CD4-positive, alpha-beta T cell treated with Interleukin-12 subunit alpha and Interleukin-12 subunit beta, for 1 hour (primary cell): Measurements from ENCODE around the gene CCL24.
"Not testable (repeated sequence)": the region's sequence is repeated elsewhere in the genome, so short reads cannot be mapped to it uniquely, and the experiment has no call there.

ENCODE experiments used
- DNase-seq: peaks from one replicate; pipeline ENCODE4 v3.0.0-alpha.2; 2020

The CCL24 gene

GRCh38 chr7:75818472-75818871 lies 4.9 kb upstream of the CCL24 start:
- DNase-seq, result no peak

GRCh38 chr7:75817116-75817515 lies 3.5 kb upstream of the CCL24 start:
- no peak for DNase-seq

DNA sequence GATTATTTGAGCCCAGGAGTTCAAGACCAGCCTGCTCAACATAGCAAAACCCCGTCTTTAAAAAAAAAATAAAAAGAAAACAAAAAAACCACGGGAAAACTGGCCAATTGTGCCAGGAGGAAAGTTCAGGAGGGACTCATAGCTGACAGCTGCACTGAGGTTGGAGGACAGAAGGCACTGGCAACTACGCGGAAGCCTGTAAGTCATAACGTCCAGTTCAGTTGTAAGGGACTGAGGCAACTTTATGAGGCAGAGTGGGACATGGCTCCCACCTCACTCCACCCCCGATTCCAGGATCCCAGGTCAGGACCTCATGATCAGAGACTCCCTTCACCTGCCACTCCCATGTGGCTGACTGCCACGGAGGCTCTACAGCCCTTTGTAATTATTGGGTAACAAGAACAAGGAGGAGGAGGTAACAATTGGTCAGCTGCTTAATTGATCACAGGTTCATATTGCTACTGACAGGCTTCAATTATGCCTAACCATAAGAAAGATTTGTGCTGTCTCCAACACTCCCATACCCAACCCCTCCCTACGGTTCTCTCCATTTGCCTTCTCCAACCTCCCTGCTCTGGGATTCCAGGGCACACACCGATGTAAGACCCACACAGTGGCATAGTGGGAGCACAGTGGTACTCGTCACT lies 1.9 kb upstream of the CCL24 start:
- DNase-seq, result no peak

DNA sequence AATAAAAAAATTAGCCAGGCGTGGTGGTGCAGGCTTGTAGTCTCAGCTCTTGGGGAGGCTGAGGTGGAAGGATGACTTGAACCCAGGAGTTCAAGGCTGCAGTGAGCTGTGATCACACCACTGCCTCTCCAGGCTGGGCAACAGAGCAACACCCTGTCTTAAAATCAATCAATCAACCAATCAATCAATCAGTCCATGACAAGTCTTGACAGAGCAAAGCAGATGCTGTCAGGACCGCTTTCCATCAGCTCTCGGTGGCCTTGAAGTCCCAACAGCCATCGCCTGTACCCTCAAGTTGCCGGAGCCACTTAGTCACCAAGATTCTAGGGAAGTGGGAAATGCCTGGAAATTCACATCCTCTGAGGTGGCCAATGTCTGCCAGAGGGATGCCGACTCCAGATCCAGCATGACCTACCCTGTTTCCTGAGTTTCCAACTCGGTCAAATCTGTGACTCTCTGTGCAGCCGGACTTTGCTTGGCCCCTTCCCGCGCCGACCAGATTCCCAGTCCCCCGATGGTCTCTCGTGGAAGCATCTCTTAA lies 871 bp upstream of the CCL24 start:
- no peak for DNase-seq

GRCh38 chr7:75813084-75813483 lies 522 bp downstream of the CCL24 start:
- no peak for DNase-seq

DNA sequence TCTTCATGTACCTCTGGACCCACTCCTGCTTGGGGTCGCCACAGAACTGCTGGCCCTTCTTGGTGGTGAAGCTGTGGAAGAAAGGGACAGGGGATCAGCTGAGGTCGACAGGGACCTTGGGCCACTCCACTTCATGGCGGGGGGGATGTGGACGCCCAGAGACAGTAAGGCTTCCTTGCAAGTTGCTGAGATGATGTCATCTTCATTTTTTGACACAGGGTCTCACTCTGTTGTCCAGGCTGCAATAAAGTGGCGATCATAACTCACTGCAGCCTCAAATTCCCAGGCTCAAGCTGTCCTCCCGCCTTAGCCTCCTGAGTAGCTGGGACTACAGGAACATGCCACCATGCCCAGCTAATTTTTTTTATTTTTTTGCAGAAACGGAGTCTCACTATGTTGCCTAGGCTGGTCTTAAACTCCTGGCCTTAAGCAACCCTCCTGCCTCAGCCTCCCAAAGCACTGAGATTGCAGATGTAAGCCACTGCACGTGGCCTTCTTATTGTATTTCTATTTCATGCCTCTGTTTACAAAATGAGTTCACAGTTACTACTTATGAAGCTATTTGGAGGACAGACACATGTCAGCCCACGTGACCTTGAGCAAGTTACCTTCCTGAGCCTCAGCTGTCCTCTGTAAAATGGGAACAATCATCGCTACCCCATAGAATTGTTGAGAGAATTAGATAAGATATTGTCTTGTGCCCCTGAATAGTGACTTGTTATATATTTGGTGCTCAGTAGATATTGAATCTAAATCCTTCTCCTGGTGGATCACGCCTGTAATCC lies 1.5 kb downstream of the CCL24 start:
- DNase-seq, result no peak

GRCh38 chr7:75809396-75809795 lies 4.2 kb downstream of the CCL24 start:
- DNase-seq, result no peak

- no peak for DNase-seq
Observed at GRCh38 chr7:75808106-75808505, 5.5 kb downstream of the CCL24 start.

GRCh38 chr7:75807452-75807851 lies 6.2 kb downstream of the CCL24 start:
- no peak for DNase-seq

- DNase-seq, result no peak
Observed at GRCh38 chr7:75806560-75807307, 6.9 kb downstream of the CCL24 start.

DNA sequence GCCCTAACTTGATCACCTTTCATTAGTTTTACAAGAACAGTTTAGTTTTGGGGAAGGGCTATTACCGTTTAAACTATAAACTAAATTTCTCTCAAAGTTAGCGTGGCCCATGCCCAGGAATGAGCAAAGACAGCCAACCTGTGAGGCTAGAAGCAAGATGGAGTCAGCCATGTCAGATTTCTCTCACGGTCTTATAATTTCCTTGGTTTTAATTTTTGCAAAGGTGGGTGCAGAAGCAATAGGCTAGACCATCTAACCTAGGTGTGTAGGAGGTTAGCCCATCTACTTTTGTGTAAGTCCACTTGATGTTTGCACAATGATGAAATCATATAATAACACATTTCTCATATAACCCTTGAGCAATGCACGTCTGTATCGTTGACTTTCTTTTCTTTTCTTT lies 8.9 kb downstream of the CCL24 start:
- DNase-seq, result no peak

- no peak for DNase-seq
Observed at GRCh38 chr7:75804004-75804403, 9.6 kb downstream of the CCL24 start.

DNA sequence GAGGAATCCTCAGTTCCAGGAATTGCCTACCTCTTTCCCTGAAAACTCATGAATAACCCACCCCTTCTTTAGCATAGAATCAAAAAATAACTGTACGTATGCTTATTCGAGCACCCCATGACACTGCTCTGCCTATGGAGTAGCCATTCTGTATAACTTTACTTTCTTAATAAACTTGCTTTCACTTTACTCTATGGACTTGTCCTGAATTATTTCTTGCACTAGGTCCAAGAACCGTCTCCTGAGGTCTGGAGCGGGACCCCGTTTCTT lies 11.1 kb downstream of the CCL24 start:
- DNase-seq, result no peak

DNA sequence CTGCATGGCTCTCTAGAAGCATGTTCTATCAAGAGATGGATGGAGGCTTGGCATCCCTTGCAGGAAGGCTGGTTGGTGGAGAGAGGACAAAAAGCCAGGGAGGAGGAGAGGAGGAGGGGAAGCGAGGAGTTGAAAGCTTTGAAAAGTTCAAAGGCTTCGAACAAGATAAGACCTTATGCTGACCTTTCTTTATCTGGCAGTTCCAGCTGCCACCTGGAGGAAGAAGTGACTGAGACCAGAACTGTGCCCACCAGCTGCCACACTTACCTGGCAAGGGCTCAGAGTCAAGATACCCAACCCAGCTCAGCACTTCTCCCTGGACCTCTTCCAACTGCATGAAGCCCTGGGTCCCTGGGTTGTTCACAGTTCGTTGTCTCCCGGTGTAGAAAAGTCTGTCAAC lies 14.8 kb downstream of the CCL24 start:
- DNase-seq, result no peak

GRCh38 chr7:75796420-75796819 lies 17.2 kb downstream of the CCL24 start:
- no peak for DNase-seq

DNA sequence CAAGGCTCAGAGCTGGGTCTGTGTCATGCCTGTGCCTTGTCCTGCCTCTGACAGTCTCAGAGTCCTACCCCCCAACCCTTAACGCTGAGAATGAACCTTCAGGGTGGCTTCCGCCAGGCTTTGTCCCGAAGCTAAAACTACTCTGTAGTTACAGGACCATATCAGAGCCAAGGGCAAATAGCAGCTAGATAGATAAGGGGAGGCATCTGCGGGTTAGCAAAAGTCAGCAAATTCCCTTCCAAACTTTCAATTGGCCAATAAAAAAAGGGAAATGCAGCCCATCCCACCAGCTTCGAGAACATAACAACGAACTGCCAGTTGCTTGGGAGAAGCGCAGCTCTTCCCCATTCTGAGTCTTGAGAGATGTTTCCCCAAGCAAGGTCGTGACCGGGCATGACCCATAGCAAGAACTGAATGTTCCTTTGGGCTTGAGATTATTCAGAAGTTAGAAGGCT lies 17.7 kb downstream of the CCL24 start:
- no peak for DNase-seq

DNA sequence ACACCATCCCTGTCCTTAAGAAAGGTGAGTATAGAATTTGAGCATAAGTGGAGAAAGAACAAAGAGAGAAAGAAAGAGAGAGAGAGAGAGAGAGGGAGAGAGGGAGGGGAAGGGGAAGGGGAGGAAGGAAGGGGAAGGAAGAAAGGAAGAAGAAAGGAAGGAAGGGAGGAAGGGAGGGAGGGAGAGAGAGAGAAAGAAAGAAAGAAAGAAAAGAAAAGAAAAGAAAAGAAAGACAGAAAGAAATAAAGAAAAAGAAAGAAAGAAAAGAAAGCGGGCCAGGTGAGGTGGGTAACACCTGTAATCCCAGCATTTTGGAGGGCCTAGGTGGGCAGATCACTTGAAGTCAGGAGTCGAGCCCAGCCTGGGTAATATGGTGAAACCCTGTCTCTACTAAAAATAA lies 19.9 kb downstream of the CCL24 start:
- no peak for DNase-seq

GRCh38 chr7:75792567-75792966 lies 21.0 kb downstream of the CCL24 start:
- DNase-seq, result not testable (repeated sequence)

GRCh38 chr7:75789361-75789924 lies 24.2 kb downstream of the CCL24 start:
- DNase-seq, result no peak

GRCh38 chr7:75788154-75788847 lies 25.3 kb downstream of the CCL24 start:
- not testable (repeated sequence) for DNase-seq

DNA sequence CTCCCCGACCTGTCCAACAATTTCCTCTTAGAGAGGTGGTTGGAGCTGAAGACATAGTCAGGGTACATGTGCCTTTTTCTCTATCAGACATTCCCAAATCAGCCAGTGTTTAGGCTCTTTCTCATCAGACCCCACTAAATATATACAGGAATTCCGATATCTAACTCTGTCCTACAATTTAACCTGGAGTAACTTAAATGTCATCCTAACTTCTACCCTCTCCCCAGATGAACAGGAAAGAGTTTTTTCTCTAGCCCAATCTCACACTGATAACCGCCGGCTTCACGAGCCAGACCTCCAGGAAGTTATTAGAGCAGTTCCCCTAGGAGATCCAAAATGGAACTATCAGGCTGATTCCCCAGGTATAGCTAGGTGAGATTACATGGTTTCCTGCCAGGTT lies 30.5 kb downstream of the CCL24 start:
- DNase-seq, result not testable (repeated sequence)

DNA sequence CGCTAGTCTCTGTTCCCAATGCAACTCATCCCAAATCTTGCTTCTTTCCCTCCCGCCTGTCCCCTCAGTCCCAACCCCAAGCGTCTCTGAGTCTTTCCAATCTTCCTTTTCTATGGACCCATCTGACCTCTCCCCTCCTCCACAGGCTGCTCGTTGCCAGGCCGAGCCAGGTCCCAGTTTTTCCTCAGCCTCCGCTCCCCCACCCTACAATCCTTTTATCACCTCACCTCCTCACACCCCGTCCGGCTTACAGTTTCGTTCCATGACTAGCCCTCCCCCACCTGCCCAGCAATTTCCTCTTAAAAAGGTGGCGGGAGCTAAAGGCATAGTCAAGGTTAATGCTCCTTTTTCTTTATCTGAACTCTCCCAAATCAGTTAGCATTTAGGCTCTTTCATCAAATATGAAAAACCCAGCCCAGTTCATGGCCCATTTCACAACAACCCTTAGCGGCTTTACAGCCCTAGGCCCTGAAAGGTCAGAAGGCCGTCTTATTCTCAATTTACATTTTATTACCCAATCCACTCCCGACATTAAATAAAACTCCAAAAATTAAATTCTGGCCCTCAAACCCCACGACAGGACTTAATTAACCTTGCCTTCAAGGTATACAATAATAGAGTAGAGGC lies 32.8 kb downstream of the CCL24 start:
- DNase-seq, result not testable (repeated sequence)
